ENCODE data around the gene RAPGEF2. TPM values are rescaled to one million over a fixed set of nuclear protein-coding genes. Genes with fewer than 3 reads are reported as not detected.
"Not testable (repeated sequence)": the region's sequence is repeated elsewhere in the genome, so short reads cannot be mapped to it uniquely, and the experiment has no call there.

RAPGEF2 gene
- polyA plus RNA-seq, 1 experiment = 19.6 TPM

DNA sequence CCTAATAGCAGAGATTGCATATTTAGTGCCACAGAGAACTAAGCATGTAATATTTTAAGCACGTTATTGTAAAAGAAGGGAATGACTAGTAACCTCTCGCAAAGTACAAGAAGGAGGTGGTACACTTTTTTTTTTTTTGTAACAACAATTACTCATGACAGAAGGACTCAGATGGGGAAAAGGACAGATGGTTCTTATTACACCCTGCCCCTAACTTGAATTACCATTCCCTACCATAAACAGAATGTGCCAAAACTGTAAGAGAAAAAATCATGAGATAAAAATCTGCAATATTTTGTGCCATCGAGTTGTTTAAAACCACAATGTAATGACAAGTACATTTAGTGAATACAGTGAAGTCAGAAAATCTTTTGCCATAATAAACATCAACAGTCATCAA lies 33.0 kb upstream of the RAPGEF2 start:
- ChIA-PET CTCF (interaction anchor here (1.5 kb wide), 1 partner anchor 10 kb away, joined by 3 read pairs; no protein-coding TSS in a partner anchor), POLR2A (no interaction called here)
- TF ChIP-seq, protein P1, sequence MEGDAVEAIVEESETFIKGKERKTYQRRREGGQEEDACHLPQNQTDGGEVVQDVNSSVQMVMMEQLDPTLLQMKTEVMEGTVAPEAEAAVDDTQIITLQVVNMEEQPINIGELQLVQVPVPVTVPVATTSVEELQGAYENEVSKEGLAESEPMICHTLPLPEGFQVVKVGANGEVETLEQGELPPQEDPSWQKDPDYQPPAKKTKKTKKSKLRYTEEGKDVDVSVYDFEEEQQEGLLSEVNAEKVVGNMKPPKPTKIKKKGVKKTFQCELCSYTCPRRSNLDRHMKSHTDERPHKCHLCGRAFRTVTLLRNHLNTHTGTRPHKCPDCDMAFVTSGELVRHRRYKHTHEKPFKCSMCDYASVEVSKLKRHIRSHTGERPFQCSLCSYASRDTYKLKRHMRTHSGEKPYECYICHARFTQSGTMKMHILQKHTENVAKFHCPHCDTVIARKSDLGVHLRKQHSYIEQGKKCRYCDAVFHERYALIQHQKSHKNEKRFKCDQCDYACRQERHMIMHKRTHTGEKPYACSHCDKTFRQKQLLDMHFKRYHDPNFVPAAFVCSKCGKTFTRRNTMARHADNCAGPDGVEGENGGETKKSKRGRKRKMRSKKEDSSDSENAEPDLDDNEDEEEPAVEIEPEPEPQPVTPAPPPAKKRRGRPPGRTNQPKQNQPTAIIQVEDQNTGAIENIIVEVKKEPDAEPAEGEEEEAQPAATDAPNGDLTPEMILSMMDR (IDR thresholded peaks at IDR 0.05; ENCODE audit: insufficient read depth, low read depth, low read length) = no peak
- Histone ChIP-seq H3K4me3 (ENCODE audit: low read depth, low read length) (no peak overlapping the region), H3K27me3 (ENCODE audit: control insufficient read depth, insufficient read depth, low read length) (no peaks in the 10 kb centered on the region; the same call in 1 of the 2 replicates), H3K36me3 (ENCODE audit: control insufficient read depth, insufficient read depth, low read length) (no peaks in the 10 kb centered on the region)
- DNase-seq (ENCODE audit: low read depth) = peak; percentile 92

DNA sequence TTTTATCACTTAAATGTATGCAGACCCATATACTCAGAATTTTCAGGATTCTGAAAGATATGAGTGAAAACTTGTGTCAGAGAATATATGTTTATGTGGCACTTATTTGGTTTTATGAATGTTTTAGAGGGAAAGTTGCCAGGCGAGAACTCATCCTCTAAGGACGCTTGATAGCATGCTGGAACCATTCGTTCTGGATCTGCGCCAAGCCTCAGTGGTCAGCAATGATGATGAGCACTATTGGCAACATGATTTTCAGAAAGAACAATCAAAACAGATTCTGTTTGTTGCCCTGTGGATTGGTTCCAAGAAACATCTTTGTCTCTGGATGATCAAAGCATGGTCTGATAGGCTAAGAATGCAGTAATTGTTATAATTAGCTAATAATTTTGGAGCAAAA lies 32.1 kb upstream of the RAPGEF2 start:
- POLR2A ChIA-PET = no interaction called here
- no peaks in the 10 kb centered on the region for H3K36me3 ChIP-seq (ENCODE audit: control insufficient read depth, insufficient read depth, low read length)
- TF ChIP-seq, protein P1 (IDR thresholded peaks at IDR 0.05; ENCODE audit: insufficient read depth, low read depth, low read length) = no peak
- DNase-seq (ENCODE audit: low read depth) = no peak
- H3K27me3 ChIP-seq (ENCODE audit: control insufficient read depth, insufficient read depth, low read length) = no peaks in the 10 kb centered on the region; the same call in 1 of the 2 replicates
- CTCF ChIA-PET = interaction anchor here (1.1 to 1.5 kb wide), 2 partner anchors 9 to 36 kb away, joined by 3 read pairs; no protein-coding TSS in a partner anchor
- H3K4me3 ChIP-seq (ENCODE audit: low read depth, low read length) = no peak overlapping the region

DNA sequence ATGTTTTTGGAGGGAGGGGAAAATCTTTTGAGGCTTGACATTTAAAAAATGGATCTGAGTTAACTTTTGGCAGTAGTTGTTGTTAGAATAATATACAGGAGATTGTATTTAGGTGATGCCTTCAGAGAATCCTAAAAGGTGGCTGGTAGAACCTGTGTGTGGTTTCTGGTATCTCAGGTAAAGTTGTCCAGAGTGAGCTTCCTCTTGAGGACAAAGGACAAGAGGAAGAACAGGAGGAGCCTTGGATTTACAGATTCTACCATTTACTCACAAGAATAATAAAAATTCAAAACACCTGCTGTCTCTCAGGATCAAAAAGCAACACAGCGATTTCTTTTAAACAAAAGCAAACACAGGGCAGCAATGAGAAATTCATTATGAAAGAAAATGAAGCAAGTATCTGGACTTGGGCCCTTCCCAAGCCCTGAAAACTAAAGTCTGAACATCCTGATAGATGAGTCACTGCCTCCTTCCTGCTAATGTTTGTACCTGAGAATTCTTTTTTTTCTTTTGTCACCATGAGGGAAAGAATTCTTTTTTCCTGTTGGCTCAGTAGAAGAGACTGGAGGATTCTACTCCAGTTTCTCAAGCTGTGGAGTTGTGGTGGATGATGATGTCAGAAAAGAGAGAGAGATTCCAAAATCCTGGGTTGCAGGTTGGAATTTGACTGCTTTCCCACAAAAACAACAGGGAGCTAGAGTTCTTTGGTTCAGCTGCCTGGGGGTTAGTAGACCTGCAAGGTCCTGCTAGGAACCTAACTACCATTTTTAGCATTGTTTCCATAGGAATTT lies 31.5 kb upstream of the RAPGEF2 start:
- TF ChIP-seq, protein P1 (IDR thresholded peaks at IDR 0.05; ENCODE audit: insufficient read depth, low read depth, low read length) = no peak
- Histone ChIP-seq H3K4me3 (ENCODE audit: low read depth, low read length) (no peak overlapping the region), H3K36me3 (ENCODE audit: control insufficient read depth, insufficient read depth, low read length) (no peaks in the 10 kb centered on the region), H3K27me3 (ENCODE audit: control insufficient read depth, insufficient read depth, low read length) (no peaks in the 10 kb centered on the region; the same call in 1 of the 2 replicates)
- ChIA-PET CTCF (interaction anchor here (0.7 to 1.5 kb wide), 3 partner anchors 9 to 362 kb away, joined by 3 read pairs; no protein-coding TSS in a partner anchor), POLR2A (interaction anchor here (0.6 to 0.7 kb wide), 2 partner anchors 13 to 157 kb away, joined by 3 read pairs; no protein-coding TSS in a partner anchor)
- DNase-seq (ENCODE audit: low read depth) = no peak

DNA sequence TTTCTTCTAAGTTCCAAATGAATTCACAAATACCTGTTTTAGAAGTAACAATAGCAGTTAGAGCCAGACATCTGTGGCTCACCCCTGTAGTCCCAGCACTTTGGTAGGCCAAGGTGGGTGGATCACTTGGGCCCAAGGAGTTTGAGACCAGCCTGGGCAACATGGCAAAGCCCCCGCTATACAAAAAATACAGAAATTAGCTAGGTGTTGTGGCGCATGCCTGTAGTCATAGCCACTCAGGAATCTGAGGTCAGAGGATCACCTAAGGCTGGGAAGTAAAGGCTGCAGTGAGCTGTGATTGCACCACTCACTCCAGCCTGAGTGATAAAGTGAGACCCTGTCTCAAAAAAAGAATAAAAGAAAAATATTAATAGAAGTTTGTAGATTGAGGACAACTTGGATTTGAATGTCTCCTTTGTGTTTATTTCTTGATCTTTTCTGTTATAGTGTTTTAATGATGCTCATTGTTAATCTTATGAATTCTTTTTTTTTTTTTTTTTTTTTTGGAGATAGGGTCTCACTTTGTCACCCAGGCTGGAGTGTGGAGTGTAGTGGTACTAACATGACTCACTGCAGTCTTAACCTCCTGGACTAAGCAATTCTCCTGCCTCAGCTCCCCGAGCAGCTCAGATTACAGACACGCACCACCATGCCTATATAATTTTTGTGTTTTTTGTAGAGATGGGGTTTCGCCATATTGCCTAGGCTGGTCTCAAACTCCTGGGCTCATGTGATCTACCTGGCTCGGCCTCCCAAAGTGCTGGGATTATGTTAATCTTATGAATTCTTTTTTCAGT lies 30.7 kb upstream of the RAPGEF2 start:
- H3K4me3 ChIP-seq (ENCODE audit: low read depth, low read length) = no peak overlapping the region
- TF ChIP-seq, protein P1 (IDR thresholded peaks at IDR 0.05; ENCODE audit: insufficient read depth, low read depth, low read length) = no peak
- no peaks in the 10 kb centered on the region for H3K36me3 ChIP-seq (ENCODE audit: control insufficient read depth, insufficient read depth, low read length)
- ChIA-PET CTCF (interaction anchor here (0.7 to 1.1 kb wide), 2 partner anchors 34 to 362 kb away, joined by 3 read pairs; no protein-coding TSS in a partner anchor), POLR2A (interaction anchor here (0.6 to 0.7 kb wide), 2 partner anchors 12 to 158 kb away, joined by 3 read pairs; no protein-coding TSS in a partner anchor)
- no peak for DNase-seq (ENCODE audit: low read depth)
- no peaks in the 10 kb centered on the region for H3K27me3 ChIP-seq (ENCODE audit: control insufficient read depth, insufficient read depth, low read length)

DNA sequence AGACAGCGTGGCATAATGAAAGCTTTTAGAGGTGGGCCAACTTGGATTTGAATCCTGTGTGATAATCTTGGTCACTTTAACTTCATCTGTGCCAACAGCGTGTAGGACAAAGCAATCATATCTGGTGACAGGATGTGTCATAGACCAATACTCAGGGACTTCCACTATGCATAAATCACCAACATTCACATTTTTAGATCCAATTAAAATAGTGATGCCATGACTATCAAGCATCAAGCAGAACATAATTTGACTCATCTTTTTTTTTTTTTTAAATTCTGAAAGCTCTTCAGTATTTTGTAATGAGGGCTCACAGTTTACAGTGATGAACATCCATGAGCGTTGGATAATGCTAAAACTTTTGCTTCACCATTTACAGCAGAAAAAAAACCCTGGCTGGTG lies 27.3 kb upstream of the RAPGEF2 start:
- TF ChIP-seq, protein P1 (IDR thresholded peaks at IDR 0.05; ENCODE audit: insufficient read depth, low read depth, low read length) = no peak
- Histone ChIP-seq H3K4me3 (ENCODE audit: low read depth, low read length) (no peak overlapping the region), H3K36me3 (ENCODE audit: control insufficient read depth, insufficient read depth, low read length) (no peaks in the 10 kb centered on the region), H3K27me3 (ENCODE audit: control insufficient read depth, insufficient read depth, low read length) (no peaks in the 10 kb centered on the region)
- ChIA-PET POLR2A (interaction anchor here (0.5 kb wide), 1 partner anchor 17 kb away, joined by 4 read pairs; no protein-coding TSS in a partner anchor), CTCF (no interaction called here)
- no peak for DNase-seq (ENCODE audit: low read depth)

DNA sequence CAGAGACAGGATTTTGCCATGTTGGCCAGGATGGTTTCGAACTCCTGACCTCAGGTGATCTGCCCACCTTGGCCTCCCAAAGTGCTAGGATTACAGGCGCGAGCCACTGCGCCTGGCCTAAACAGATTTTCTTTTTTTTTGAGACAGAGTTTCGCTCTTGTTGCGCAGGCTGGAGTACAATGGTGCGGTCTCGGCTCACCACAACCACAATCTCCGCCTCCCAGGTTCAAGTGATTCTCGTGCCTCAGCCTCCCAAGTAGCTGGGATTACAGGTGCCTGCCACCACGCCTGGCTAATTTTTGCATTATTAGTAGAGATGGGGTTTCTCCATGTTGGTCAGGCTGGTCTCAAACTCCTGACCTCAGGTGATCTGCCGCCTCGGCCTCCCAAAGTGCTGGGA lies 25.9 kb upstream of the RAPGEF2 start:
- H3K36me3 ChIP-seq (ENCODE audit: control insufficient read depth, insufficient read depth, low read length); H3K4me3 ChIP-seq (ENCODE audit: low read depth, low read length); DNase-seq (ENCODE audit: low read depth); POLR2A ChIA-PET; H3K27me3 ChIP-seq (ENCODE audit: control insufficient read depth, insufficient read depth, low read length): not testable (repeated sequence)
- CTCF ChIA-PET = interaction anchor here (0.6 kb wide), 1 partner anchor 361 kb away, joined by 3 read pairs; no protein-coding TSS in a partner anchor
